GM13977 (cell line): Measurements from ENCODE around the gene PIGP.

Source experiments
- DNase-seq: peaks from one replicate; pipeline ENCODE4 v3.0.0; 2012; ENCODE audit warnings: low spot score
- CTCF ChIP-seq: IDR thresholded peaks from 2 replicates; pipeline ENCODE4 v1.5.1; 2012; ENCODE audit warnings: mild to moderate bottlenecking, control low read depth; ENCODE audit not compliant: insufficient read depth; ENCODE audit errors: extremely low read depth, missing control alignments
- in situ Hi-C: fragments of 300-500 bp; cut with MboI; formaldehyde crosslinking; loops from one replicate; pipeline ENCODE4 v1.12.0; 2022; ENCODE audit warnings: low sequenced_read_pairs, low pct_unique_long_range_greater_than_20kb, mixed read lengths, inconsistent platforms; ENCODE audit not compliant: unreplicated experiment

PIGP gene

GRCh38 chr21:37065561-37066177 is 7.2 kb downstream of the PIGP start:
- no peak for DNase-seq
- in situ Hi-C loops, result no loop called here
- TF ChIP-seq CTCF, result no peak

- TF ChIP-seq CTCF, result no peak
- DNase-seq, result no peak
- in situ Hi-C loops, result no loop called here
These were observed 8.0 kb downstream of the PIGP start for GRCh38 chr21:37064841-37065240.

GRCh38 chr21:37063433-37063832 is 9.4 kb downstream of the PIGP start:
- in situ Hi-C loops, result no loop called here
- TF ChIP-seq CTCF, result no peak
- no peak for DNase-seq

GRCh38 chr21:37062593-37062935 is 10.3 kb downstream of the PIGP start:
- DNase-seq, result no peak
- no peak for TF ChIP-seq CTCF
- in situ Hi-C loops, result no loop called here

GRCh38 chr21:37061926-37062592 is 10.8 kb downstream of the PIGP start:
- no peak for DNase-seq
- in situ Hi-C loops, result no loop called here
- TF ChIP-seq CTCF, result no peak

DNA sequence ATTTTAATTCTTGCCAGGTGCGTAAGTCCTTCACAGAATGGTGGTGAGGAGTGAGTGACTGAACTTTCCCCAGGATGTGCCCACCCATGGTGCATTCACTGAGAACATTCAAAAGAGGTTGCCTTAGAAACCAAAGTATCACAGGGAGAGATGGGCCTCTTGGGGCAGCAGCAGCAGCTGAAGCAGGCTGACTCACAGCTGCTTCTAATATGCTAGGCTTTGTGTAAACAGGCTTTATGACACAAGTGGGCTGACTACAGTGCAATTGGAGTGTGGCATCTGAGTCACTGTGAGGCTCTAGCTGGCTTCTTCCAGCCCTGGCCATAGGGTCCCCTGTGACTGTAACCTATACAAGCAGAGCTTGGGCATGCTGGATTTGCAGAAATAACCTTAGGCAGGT is 12.6 kb downstream of the PIGP start:
- no peak for DNase-seq
- in situ Hi-C loops, result no loop called here

More for the DNA sequence above, 12.6 kb downstream of the PIGP start:
- no peak for TF ChIP-seq CTCF
